Fibroblast of skin of left quadriceps (primary cell): ENCODE data around the gene TBC1D14.

Experiments used
- DNase-seq, 2 experiments: peaks; one replicate each; pipeline ENCODE4 v3.0.0-alpha.2; 2013; ENCODE audit warnings: low read depth in 2 of 2

The TBC1D14 gene

DNA sequence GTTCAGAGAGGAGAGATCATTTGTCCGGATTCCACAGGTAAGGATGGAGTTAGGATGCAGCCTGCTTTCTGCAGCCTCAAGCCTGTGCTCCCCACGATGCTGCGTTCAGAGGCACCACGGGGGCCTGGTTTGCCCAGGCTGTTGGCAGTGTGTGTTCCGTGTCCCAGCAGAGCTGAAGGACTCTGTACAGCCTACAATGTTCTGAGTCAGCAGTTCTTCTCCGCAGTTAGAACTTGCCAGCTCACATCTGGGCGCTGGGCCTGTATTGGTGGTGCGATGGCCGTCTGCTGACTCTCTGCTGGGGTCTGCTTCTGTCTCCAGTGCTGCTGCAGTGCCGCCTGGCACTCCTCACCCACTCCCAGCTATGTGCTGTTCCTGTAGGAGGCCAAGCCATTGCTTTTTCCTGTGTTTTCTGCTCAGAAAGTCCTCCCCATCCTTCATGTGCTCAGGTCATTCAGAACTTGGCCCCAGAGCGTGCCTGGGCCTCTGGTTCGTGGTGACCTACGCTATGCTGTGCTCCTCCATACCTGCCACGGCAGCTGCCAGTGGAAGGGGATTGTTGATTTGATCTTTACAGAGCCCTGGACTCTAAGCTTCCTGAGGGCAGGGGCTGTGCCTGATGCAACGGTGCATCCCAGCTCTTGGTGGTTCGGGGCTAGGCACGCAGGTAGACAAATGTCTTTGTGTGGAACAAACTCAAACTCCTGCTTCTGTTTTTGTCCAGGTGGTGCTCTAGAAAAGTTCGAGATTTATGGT lies 91.0 kb downstream of the TBC1D14 start:
- no peak for DNase-seq

DNA sequence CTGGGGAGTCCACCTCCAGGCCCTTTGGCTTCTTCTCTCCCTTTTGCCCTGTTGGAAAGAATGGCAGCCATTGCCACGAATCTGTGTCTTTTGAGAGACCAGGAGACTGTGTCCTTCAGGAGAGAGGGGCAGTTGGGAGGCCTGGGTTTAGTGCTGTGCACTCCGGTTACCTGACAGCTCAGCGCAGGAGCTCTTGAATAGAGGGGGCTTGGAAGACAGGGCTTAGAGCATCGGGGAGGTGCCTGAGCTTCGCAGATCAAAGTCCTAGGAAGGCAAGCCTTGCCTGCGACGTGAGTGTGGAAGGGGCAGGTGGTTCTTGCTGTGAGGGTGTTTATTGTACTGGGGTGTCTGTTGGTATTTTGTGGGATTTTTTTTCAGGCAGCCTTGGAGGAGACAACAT lies 91.6 kb downstream of the TBC1D14 start:
- DNase-seq, result no peak

DNA sequence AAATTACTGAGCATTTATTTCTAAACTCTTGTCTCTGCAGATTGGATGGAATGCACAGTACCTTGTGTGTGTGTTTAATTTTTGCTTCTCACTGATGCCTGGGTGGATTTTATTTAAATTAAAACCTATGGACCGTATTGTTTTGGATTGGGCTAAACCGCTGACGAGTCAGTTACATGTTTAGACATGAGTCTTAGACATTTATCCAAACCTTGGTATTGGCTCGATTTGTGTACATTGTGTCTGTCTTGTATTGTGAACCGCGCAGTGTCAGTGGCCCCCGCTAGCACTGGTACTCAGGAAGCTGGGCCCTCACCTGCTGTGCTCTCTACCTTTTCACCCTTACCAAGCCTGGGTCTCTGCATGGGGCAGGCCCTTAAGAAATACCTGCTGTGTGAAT lies 92.7 kb downstream of the TBC1D14 start:
- no peak for DNase-seq

DNA sequence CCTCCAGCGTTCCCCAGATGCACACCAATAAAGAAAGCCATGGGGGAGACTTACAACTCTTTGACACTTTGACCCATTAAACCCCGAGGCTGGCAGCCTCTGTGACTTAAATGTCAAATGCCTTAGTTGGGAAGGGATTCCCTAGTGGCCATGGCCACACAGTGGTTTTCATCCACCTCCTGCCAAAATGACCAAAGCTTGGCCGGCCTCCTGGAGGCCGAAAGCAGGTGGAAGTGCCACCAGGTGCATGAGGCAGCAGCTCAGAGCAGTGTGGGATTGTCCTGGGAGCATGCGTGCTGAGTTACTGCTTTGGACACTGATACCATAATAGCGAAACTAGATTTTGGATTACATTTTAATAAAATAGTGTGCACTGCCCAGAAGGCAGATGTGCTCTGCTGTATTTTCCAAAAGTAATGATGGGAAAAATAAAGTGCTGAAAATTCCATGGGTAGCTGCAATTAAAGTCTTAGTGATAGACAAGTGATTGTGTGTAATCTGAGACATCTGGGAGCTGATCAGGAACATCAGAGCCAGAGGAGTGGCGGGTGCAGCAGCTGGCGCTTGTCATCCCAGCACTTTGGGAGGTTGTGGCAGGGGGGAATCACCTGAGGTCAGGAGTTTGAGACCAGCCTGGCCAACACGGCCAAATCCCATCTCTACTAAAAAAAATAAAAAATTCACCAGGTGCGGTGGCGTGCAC lies 93.7 kb downstream of the TBC1D14 start:
- DNase-seq, result no peak

DNA sequence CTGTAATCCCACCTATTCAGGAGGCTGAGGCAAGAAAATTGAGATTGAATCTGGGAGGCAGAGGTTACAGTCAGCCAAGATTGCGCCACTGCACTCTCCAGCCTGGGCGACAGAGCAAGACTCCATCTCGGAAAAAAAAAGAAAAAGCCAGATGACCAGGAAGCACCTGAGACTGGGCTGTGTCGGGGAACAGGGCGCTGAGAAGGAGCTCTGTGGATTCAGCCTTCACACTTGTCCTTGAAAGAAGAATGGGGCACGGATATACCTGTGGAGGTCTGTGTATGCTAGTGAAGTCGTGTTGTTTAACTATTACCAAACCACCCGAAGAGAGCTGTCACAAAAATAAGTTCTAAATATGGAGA lies 94.2 kb downstream of the TBC1D14 start:
- DNase-seq, result no peak

DNA sequence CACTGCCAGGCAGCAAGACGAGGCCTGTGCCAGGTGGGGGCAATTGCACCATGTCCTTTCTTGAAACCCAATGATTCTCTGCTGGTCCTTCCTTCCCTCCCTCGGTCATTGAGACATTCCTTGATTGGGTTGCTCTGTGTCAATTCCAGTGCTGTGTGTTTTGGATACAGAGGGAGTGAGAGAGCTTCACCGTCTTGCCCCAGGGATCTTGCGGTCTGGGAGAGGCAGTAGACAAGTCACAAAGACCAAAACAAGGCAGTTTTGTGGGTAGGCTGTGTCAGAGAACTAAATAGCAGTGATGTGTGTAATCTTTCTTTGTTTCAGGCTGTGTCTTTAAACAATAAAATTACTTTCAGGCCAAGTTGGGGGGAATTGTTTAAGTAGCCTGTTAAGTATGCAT lies 94.7 kb downstream of the TBC1D14 start:
- DNase-seq, result no peak

DNA sequence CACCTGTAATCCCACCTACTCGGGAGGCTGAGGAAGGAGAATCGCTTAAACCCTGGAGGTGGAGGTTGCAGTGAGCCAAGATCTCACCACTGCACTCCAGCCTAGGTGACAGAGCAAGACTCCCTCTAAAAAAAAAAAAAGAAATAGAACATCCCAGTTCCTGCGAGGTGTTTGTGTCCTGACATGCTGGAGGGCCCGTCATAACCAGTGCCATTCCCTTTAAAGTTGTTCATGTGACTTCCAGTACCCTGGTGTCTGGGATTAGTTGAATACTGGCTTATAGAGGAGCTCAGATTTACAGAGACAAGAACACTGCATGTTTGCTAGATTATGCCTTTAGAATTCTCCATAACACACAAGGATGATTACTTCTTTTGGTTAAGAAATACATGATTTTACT lies 95.9 kb downstream of the TBC1D14 start:
- no peak for DNase-seq

DNA sequence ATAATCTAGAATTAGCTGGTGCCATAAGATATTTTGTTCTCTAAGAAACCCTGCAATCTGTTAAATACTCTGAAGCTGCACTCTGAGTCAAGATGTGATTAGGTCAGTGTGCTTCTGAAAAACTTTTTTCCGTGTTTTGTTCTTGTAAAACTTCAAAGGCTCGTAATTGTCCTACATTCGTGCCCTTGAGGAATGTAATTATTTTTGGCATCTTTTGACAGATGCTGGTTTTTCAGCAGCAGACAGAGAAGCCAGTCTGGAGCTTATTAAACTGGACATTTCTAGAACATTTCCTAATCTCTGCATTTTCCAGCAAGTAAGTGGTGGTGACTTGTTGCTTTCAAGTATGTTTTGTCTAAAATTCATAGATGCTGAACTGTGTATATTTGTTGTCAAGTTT lies 96.8 kb downstream of the TBC1D14 start:
- no peak for DNase-seq

DNA sequence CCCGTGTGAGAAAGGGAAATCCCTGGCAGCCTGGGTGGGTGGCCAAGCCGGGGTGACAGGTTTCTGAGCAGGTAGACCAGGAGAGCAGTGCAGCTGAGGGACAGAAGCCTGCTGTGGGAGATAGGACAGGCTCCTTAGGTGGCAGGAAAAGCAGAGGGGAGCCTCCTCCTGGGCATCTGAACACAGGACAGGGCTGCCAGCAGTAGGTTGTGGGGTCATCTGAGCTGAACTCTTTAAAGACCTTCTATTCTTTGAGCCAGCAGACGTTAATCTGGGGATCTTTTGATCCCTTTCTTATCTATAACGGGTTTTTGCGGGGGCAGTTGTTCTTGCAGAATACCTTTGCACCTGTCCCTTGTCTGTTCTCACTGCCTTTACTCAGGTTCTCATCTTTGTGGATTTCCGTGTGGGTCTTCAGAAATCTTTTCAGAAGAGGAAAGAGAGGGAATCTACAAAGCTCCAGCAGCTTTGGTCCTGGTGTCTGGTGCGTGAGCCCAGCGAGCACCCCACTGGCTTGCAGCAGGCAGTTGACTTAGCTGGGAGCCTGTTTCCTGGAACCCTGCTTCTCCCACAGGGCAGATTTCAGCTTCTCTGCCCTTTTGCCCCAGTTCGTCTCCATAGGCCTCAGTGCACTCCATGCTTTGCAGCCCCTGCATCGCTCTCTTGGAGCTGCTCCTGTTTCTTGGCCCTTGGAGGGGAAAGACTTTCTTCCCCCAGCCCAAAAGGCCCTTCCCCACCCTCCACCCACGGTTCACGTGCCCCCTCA lies 97.7 kb downstream of the TBC1D14 start:
- no peak for DNase-seq

DNA sequence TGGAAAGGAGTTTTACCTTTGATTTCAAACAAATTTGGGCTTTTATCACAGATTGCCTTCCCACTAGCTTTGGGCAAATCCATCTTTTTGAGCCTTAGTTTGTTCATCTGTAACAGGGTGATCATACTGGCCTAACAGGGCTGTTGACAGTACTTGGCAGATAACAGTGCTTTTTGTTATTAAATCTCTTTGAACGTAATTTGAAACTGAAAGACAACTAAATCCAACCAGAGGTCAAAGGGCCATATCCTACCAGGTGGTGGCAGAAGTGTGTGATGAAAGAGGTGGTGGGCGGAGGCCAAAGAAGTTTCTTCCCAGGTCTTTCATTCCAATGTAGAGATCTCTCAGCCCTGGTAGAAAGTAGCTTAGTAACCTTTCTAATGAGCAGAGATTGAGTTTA lies 98.3 kb downstream of the TBC1D14 start:
- DNase-seq, result no peak

DNA sequence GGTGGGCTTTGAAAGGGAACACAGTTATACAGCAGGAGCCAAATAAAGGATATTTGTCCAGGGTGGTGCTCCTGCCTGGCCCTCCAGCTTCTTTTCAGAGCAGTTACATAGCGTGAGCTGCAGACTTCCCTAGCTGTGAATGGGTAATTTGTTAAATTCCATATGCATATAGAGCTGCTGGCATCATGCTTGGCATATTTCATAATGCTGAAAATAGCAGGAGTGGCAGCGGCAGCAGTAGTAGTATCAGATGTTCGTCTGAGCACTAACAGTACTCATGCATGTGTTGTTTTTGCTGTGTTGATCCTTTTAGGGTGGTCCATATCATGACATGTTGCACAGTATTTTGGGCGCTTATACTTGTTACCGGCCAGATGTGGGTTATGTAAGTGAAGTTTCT lies 99.9 kb downstream of the TBC1D14 start:
- DNase-seq, result no peak

DNA sequence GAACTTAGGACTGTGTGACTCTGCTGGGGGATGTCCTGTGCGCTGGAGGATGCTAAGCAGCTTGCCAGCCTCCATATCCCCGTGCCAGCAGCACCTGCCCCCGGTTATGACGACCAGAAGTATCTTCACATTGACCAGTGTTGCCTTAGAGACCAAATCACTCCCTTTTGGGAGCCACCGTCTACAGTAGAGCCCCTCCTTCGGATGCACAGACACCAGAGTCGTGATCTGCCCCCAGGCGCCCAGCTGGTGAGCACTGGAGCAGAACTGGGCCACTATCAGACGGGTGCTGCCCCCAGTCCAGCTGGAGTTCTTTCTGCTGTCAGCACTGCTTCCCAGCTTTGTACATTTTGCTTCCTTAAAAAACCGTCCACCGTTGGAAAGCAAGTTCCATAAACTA lies 103.5 kb downstream of the TBC1D14 start:
- no peak for DNase-seq

DNA sequence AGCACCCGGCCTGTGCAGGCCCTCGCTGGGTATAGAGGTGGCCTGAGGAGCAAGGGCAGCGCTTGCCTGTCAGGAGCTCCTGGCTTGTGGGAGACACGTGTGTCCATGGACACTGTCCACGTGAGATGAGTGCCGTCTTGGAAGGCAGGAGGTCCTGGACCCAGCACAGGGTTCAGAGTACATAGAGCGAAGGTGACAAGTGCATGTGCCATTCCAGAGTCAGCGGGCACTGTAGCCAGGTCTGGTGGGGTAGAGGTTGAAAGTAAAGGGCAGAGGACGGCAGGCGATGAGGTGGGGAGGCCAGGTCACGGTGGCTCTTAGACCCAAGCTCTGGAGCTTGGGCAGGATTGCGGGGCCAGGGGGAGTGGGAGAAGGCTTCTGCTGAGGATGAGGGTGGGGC lies 105.2 kb downstream of the TBC1D14 start:
- DNase-seq, result no peak

DNA sequence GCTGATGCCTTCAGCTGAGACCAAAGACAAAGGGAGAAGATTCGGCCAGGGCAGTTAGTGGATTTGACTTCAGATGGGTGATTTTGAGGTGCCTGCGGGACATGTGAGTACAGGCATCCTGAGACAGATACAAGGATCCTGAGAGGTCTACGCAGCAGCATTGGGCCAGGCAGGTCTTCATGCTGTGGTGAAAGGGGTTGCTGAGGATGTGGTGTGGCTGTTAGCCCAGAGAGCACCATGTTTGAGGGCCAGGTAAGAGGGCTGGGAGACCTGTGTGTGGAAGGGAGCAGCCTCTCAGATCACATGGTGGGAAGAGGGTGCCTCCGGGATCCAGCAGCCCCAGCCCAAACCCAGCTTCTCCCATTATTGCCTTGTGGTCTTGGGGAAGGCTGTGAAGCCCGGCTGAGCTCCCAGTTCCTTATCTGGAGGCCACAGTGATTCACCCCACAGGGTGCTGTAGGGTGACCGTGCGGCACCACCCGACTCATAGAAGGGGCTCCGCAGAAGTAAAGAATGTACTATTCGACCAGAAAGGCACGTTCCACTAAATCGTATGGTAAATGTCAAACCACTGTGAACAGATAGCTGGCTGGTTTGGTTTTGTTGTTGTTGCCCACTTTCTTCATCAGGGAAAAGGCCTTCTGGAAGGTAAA lies 105.9 kb downstream of the TBC1D14 start:
- no peak for DNase-seq

DNA sequence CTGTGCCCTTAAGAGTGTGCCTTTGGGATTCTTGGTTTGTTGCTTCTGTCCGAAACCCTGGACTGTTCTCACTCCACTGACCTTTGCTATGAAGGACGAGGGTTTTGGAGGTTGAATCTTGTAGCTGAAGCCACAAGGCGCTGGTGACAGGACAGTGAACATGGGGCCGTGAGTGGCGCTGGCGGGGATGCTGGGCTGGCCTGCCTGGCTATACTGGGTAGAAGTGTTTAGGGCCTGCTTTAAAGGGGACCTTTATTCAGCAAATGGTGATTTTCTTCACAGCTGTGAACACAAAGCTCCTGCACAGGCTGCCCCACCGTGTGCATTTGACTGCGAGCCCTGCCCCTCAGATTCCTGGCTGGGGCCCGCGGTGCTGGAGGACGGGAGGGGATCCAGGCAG lies 106.5 kb downstream of the TBC1D14 start:
- DNase-seq, result no peak

DNA sequence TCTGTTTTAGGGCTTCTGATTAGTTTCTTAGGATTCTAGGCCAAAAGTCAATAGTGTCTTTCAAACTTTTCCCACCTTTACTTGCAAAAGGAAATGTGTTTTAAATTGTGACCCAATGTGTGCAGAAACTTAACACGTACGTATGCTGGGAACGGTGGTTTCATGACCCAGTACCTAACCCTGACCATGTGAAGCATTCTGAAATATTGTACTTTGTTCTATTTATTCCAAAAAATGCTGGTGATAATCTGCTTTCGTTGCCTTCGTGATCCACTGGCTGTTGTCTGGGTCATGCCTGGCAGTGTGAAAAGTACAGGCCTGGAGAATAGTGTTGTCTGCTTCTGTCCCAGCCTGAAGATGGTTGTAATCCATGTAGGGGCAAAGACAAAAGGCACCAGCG lies 106.9 kb downstream of the TBC1D14 start:
- DNase-seq, result no peak

DNA sequence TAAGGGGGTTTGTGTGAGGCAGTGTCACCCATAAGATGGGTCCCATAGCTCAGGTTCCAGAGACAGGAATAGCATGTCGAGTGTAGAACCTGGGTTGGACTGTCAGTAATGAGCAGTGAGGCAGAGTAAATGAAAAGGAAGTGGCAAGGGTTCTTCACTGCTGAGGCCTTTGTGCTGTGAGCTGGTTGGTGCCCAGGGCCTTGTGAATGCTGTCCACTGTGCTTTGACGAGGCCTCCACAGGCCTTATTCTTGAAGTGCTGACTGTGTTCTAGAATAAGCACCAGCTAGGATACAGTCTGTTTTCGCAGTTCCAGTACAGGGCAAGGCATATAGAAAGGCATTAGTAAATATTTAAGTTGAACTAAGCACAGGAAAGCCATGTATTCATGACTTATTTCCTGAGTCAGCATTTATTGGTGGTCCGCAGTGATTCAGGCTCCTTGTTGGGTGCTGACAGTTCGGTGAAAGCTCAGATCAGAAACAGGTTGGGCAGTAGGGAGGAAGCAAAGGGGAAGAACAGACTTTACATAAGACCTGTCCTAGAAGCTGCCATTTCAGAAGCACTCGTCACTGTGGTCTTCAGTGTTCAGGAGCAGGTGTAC lies 107.9 kb downstream of the TBC1D14 start:
- no peak for DNase-seq

DNA sequence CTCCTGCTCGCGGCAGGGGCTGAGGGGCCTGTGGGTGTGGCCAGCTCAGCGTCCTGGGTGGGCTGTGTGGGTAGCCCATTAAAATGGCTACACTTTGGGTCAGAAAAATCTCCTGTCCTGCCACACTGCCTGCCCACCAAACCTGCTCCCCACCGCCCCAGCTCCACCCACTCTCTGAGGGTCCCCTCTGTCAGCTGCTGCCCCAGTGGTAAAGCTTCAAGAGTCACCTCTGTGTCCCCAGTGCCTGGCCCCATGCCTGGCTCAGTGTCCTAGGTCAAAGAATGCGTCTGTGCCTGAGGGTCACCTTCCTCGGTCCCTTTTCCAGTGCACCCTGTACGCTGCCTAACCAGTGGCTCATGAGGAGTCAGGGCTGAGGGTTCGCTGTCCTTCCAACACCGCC lies 108.7 kb downstream of the TBC1D14 start:
- no peak for DNase-seq

DNA sequence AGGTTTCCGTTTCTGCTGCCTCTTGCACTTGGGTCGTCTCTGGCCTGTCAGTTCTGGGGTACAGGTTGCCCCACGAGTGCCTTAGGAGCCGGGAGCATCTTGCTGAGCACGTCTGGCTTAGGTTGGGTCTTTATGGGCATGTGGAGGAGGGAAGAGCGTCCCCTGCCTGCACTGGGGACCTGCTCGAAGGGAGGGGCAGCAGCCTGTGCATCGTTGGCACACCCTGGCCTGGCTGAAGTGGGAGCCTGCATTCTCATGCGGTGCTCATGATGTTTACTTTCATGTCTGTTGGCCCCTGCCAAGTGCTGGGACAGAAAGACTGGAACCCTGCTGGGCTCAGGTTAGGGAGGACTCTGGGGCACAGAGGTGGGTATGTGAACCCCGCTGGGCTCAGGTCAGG lies 109.7 kb downstream of the TBC1D14 start:
- DNase-seq, result no peak

DNA sequence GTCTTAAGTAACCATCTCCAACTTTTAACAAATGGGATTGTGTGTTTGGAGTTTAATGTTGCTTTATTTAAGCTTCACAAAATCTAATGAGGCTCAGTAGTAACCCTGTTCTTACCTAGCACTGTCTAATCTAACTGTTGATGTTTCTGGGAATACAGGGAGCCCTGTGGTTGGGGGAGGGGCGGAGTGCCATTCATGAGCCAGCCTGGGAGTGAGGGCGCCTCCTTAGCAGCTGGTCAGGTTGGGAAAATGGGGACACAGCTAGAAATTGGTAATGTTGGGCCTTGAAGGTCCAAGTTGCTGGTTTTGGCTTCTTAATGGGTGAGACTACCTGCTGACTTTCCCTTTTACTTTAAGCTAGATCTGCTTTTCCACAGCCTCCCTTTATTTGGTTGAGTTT lies 110.7 kb downstream of the TBC1D14 start:
- no peak for DNase-seq

DNA sequence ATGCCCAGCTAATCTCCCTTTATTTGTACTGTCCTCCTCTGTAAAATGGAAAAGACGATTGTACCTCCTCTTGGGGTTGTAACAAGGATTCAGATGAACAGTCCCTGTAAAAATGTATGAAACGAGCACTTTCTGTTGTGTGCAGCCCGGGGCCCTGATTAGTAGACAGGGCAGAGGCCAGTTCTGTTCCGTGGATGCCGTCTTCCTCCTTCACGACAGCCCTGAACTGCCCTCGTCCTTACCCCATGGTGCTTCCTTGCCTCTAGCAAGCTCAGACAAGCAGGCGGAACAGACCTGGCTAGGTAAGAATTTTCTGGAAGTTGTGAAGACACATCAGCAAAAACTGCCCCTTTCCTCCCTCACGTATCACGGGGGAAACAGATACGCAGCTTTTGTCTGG lies 111.2 kb downstream of the TBC1D14 start:
- no peak for DNase-seq

DNA sequence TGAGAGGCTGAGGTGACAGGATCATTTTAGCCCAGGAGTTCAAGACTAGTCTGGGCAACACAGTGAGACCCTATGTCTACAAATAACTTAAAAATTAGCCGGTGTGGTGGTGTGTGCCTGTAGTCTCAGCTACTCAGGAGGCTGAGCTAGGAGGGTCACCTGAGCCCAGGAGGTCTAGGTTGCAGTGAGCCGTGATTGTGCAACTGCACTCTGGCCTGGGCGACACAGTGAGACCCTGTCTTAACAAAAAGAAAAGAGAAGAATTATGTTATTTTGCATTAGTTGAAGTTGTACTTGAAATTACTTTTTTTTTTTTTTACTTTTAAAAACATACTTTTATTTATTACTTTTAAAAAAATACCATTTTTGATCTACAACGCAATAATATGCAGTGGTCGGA lies 111.7 kb downstream of the TBC1D14 start:
- no peak for DNase-seq
